Measurements from ENCODE around the gene ZNF561.
"Not testable (repeated sequence)": the region's sequence is repeated elsewhere in the genome, so short reads cannot be mapped to it uniquely, and the experiment has no call there.

Gene ZNF561

GRCh38 chr19:9621156-9622037 lies at the start of gene ZNF561:
Gene ZNF561 (minus strand): TSS chr19:9621232. CDS start chr19:9619456, 1,776 bp downstream.
- DNase-seq, result peak; percentile 84 to 86

- DNase-seq, result no peak
Measured at GRCh38 chr19:9668544-9668943, 47.5 kb upstream of the ZNF561 start.

GRCh38 chr19:9667898-9668297 lies 46.9 kb upstream of the ZNF561 start:
- no peak for DNase-seq

- DNase-seq, result no peak
Measured at GRCh38 chr19:9658769-9659168, 37.7 kb upstream of the ZNF561 start.

GRCh38 chr19:9653066-9653555 lies 32.1 kb upstream of the ZNF561 start:
- not testable (repeated sequence) for DNase-seq

- DNase-seq, result not testable (repeated sequence)
Measured at GRCh38 chr19:9651464-9651863, 30.4 kb upstream of the ZNF561 start.

GRCh38 chr19:9650345-9650744 lies 29.3 kb upstream of the ZNF561 start:
- DNase-seq, result no peak

- DNase-seq, result no peak
Measured at GRCh38 chr19:9645472-9645871, 24.4 kb upstream of the ZNF561 start.

- DNase-seq, result no peak
Measured at GRCh38 chr19:9644472-9644871, 23.4 kb upstream of the ZNF561 start.

- no peak for DNase-seq
Measured at GRCh38 chr19:9641810-9642209, 20.8 kb upstream of the ZNF561 start.

GRCh38 chr19:9640956-9641355 lies 19.9 kb upstream of the ZNF561 start:
- DNase-seq, result no peak

- DNase-seq, result no peak
Measured at GRCh38 chr19:9636018-9636417, 15.0 kb upstream of the ZNF561 start.

- no peak for DNase-seq
Measured at GRCh38 chr19:9627856-9628255, 6.8 kb upstream of the ZNF561 start.

GRCh38 chr19:9622531-9622930 lies 1.5 kb upstream of the ZNF561 start:
- DNase-seq, result no peak

GRCh38 chr19:9620842-9621155 lies 233 bp downstream of the ZNF561 start:
- no peak for DNase-seq

- DNase-seq, result no peak
Measured at GRCh38 chr19:9615844-9616243, 5.2 kb downstream of the ZNF561 start.

GRCh38 chr19:9610484-9611113 lies 10.4 kb downstream of the ZNF561 start:
- DNase-seq, result no peak

- no peak for DNase-seq
Measured at GRCh38 chr19:9608912-9609311, 12.1 kb downstream of the ZNF561 start.

- no peak for DNase-seq
Measured at GRCh38 chr19:9597027-9597426, 24.0 kb downstream of the ZNF561 start.

GRCh38 chr19:9586764-9587163 lies 34.3 kb downstream of the ZNF561 start:
- peak; percentile 30 to 38 for DNase-seq

- DNase-seq, result peak; percentile 61 to 79
Measured at GRCh38 chr19:9584073-9584833, 36.8 kb downstream of the ZNF561 start, which contains the start of gene ZNF121. Gene ZNF121 (minus strand): TSS chr19:9584504. CDS start chr19:9568097, 16,407 bp downstream.

- DNase-seq, result not testable (repeated sequence)
Measured at GRCh38 chr19:9582081-9582725, 38.8 kb downstream of the ZNF561 start.

- no peak for DNase-seq
Measured at GRCh38 chr19:9580728-9581127, 40.3 kb downstream of the ZNF561 start.
